Tibial nerve (tissue), 4 donors: ENCODE data around the gene NEU2. TPM values are rescaled to one million over a fixed set of nuclear protein-coding genes. Genes with fewer than 3 reads are reported as not detected.

ENCODE experiments used
- DNase-seq, 2 donors: peaks; one replicate each; pipeline ENCODE4 v3.0.0-alpha.2; 2019; ENCODE audit warnings: low spot score in 2 of 2
- H3K27ac ChIP-seq, 4 donors: fragments of 200-600 bp; sonication (generic) in 3 of 4; one replicate each; pipeline ENCODE4 v1.5.1; 2017 to 2019; ENCODE audit warnings: mild to moderate bottlenecking in 1 of 4
- H3K27me3 ChIP-seq, 2 donors: fragments of 200-600 bp; sonication (generic) in 1 of 2; one replicate each; pipeline versions ENCODE4 v1.5.1 to v1.6.0; 2017 to 2019
- H3K36me3 ChIP-seq, 3 donors: fragments of 200-600 bp; sonication (generic); one replicate each; pipeline ENCODE4 v1.5.1; 2018 to 2019
- H3K4me1 ChIP-seq, 4 donors: fragments of 200-600 bp; sonication (generic) in 3 of 4; one replicate each; pipeline ENCODE4 v1.5.1; 2017 to 2019
- H3K4me3 ChIP-seq, 4 donors: fragments of 200-600 bp; sonication (generic) in 3 of 4; one replicate each; pipeline ENCODE4 v1.5.1; 2017 to 2019; ENCODE audit warnings: mild to moderate bottlenecking in 1 of 4, moderate library complexity in 1 of 4
- H3K9me3 ChIP-seq, 4 donors: fragments of 200-600 bp; sonication (generic) in 3 of 4; one replicate each; pipeline ENCODE4 v1.5.1; 2017 to 2019
- CTCF ChIP-seq, 5 experiments: fragments of 200-600 bp in 3 of 5; fragments of 450-650 bp in 2 of 5; sonication (generic) in 3 of 5; IDR thresholded peaks; one replicate each; pipeline ENCODE4 v1.5.1; 2016 to 2019; ENCODE audit warnings: antibody characterized with exemption in 5 of 5, mild to moderate bottlenecking in 3 of 5, moderate library complexity in 2 of 5
- EP300 ChIP-seq, 2 donors: sonication (generic); formaldehyde crosslinking; IDR thresholded peaks; one replicate each; pipeline ENCODE4 v1.6.1; 2017; ENCODE audit warnings: antibody characterized with exemption in 2 of 2, mild to moderate bottlenecking in 1 of 2
- POLR2A ChIP-seq, 2 donors: fragments of 450-650 bp; IDR thresholded peaks; one replicate each; pipeline ENCODE4 v1.6.1; 2017; ENCODE audit warnings: antibody characterized with exemption in 2 of 2, mild to moderate bottlenecking in 2 of 2, moderate library complexity in 2 of 2
- WGBS, 2 donors: methylation state at CpG; one replicate each; pipeline ENCODE4 v1.1.5; 2018; 5-methylcytosine and 5-hydroxymethylcytosine counted together
- total RNA-seq, 4 donors: library from RNA; depleted of rRNA; stranded (reverse); fragments of >200 nt; gene quantifications; one replicate each; pipeline ENCODE4 v1.1.0, GENCODE V29; 2016

NEU2 gene
- total RNA-seq, 4 donors from 2014 or later, result not detected

GRCh38 chr2:233053928-233054784 is 21.7 kb downstream of the NEU2 start:
- Histone ChIP-seq H3K4me3 (no peak overlapping the region), H3K36me3 (no peaks in the 10 kb centered on the region), H3K4me1 (peaks cover 0 to 25% (median 1%) of the 10 kb centered on the region in 4 donors), H3K27ac (no peak overlapping the region), H3K27me3 (peaks cover 0 to 1% of the 10 kb centered on the region in 2 donors), H3K9me3 (no peaks in the 10 kb centered on the region)
- TF ChIP-seq EP300 (IDR thresholded peaks at IDR 0.05) (no peak), POLR2A (IDR thresholded peaks at IDR 0.05) (no peak), CTCF (IDR thresholded peaks at IDR 0.05) (peak; percentile 85 to 94 (median 88))
- DNase-seq, result no peak
- WGBS, 2 donors, result 22 to 31% methylated on average over 17 to 22 of the region's 22 CpGs

- TF ChIP-seq CTCF (IDR thresholded peaks at IDR 0.05) (no peak), POLR2A (IDR thresholded peaks at IDR 0.05) (no peak), EP300 (IDR thresholded peaks at IDR 0.05) (no peak)
- Histone ChIP-seq H3K27me3 (no peaks in the 10 kb centered on the region), H3K9me3 (no peaks in the 10 kb centered on the region), H3K4me1 (peaks cover 0 to 27% (median 4%) of the 10 kb centered on the region in 4 donors), H3K27ac (peak overlapping the region in 1 of 4 donors; percentile 9), H3K36me3 (no peaks in the 10 kb centered on the region), H3K4me3 (no peak overlapping the region)
- no peak for DNase-seq
- 90 to 100% methylated on average over 2 of the region's 2 CpGs for WGBS, 2 donors
Measured at GRCh38 chr2:233055362-233055761, 22.9 kb downstream of the NEU2 start.

- Histone ChIP-seq H3K4me1 (peaks cover 0 to 34% (median 7%) of the 10 kb centered on the region in 4 donors), H3K9me3 (no peaks in the 10 kb centered on the region), H3K4me3 (no peak overlapping the region), H3K27ac (no peak overlapping the region), H3K27me3 (no peaks in the 10 kb centered on the region), H3K36me3 (no peaks in the 10 kb centered on the region)
- no peak for DNase-seq
- TF ChIP-seq EP300 (IDR thresholded peaks at IDR 0.05) (no peak), POLR2A (IDR thresholded peaks at IDR 0.05) (no peak), CTCF (IDR thresholded peaks at IDR 0.05) (no peak)
- whole genome bisulfite sequencing, 2 donors, result 70 to 78% methylated on average over 5 to 6 of the region's 6 CpGs
Measured at GRCh38 chr2:233056961-233057605, 24.6 kb downstream of the NEU2 start.

- no peak overlapping the region for H3K4me3 ChIP-seq
- TF ChIP-seq EP300 (IDR thresholded peaks at IDR 0.05), result no peak
- TF ChIP-seq POLR2A (IDR thresholded peaks at IDR 0.05), result no peak
- TF ChIP-seq CTCF (IDR thresholded peaks at IDR 0.05), result no peak
- 92 to 95% methylated on average over 18 to 22 of the region's 24 CpGs for WGBS, 2 donors
- peaks cover 0 to 49% (median 11%) of the 10 kb centered on the region in 4 donors for H3K4me1 ChIP-seq
- H3K9me3 ChIP-seq, result no peaks in the 10 kb centered on the region
- H3K36me3 ChIP-seq, result no peaks in the 10 kb centered on the region
- peak overlapping the region in 3 of 4 donors; percentile 77 to 84 (median 79) for H3K27ac ChIP-seq
- H3K27me3 ChIP-seq, result no peaks in the 10 kb centered on the region
- DNase-seq, result no peak
Measured at GRCh38 chr2:233058717-233059546, 26.5 kb downstream of the NEU2 start.
